Chondrocyte (in vitro differentiated cells): ENCODE data around the gene BCL2L14. TPM values are rescaled to one million over a fixed set of nuclear protein-coding genes. Genes with fewer than 3 reads are reported as not detected.

Experiments
- DNase-seq: peaks from one replicate; pipeline ENCODE4 v3.0.0; 2021; ENCODE audit warnings: mixed read lengths, low spot score
- H3K27ac Mint-ChIP-seq: one replicate; pipeline ENCODE4 v1.8.0; 2021; ENCODE audit warnings: mild to moderate bottlenecking, moderate library complexity, mixed read lengths; ENCODE audit not compliant: unreplicated experiment
- H3K27me3 Mint-ChIP-seq: 2 replicates; pipeline ENCODE4 v1.8.0; 2021; ENCODE audit warnings: low read depth, mixed read lengths
- H3K36me3 Mint-ChIP-seq: 2 replicates; pipeline ENCODE4 v1.8.0; 2021; ENCODE audit warnings: low read depth, mixed read lengths
- H3K4me1 Mint-ChIP-seq: 2 replicates; pipeline ENCODE4 v1.8.0; 2021; ENCODE audit warnings: low read depth, mild to moderate bottlenecking, mixed read lengths
- H3K4me3 Mint-ChIP-seq: one replicate; pipeline ENCODE4 v1.8.0; 2021; ENCODE audit warnings: mild to moderate bottlenecking, moderate library complexity, mixed read lengths; ENCODE audit not compliant: unreplicated experiment
- H3K9me3 Mint-ChIP-seq: 2 replicates; pipeline ENCODE4 v1.8.0; 2021; ENCODE audit warnings: low read depth, mixed read lengths
- long read RNA-seq: library from polyadenylated mRNA; stranded (forward); transcript quantifications from one replicate; pipeline ENCODE4 v2.0.0, GENCODE V29; 2021
- total RNA-seq: library from RNA; stranded (reverse); gene quantifications from 3 replicates; pipeline ENCODE4 v1.2.1, GENCODE V29; 2021
- TF ChIP-seq, protein P1 (sequence below): fragments of 200-600 bp; sonication (generic); IDR thresholded peaks from 2 replicates; pipeline ENCODE4 v1.5.0; 2021; ENCODE audit warnings: antibody characterized with exemption, mild to moderate bottlenecking, moderate library complexity

Gene BCL2L14, protein sequence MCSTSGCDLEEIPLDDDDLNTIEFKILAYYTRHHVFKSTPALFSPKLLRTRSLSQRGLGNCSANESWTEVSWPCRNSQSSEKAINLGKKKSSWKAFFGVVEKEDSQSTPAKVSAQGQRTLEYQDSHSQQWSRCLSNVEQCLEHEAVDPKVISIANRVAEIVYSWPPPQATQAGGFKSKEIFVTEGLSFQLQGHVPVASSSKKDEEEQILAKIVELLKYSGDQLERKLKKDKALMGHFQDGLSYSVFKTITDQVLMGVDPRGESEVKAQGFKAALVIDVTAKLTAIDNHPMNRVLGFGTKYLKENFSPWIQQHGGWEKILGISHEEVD
- total RNA-seq = not detected in 3 replicates
- long read RNA-seq, partial matches to known transcripts = 0 of 6 reads
- long read RNA-seq, other reads (novel, unspliced or antisense) = 6 of 6 reads

DNA sequence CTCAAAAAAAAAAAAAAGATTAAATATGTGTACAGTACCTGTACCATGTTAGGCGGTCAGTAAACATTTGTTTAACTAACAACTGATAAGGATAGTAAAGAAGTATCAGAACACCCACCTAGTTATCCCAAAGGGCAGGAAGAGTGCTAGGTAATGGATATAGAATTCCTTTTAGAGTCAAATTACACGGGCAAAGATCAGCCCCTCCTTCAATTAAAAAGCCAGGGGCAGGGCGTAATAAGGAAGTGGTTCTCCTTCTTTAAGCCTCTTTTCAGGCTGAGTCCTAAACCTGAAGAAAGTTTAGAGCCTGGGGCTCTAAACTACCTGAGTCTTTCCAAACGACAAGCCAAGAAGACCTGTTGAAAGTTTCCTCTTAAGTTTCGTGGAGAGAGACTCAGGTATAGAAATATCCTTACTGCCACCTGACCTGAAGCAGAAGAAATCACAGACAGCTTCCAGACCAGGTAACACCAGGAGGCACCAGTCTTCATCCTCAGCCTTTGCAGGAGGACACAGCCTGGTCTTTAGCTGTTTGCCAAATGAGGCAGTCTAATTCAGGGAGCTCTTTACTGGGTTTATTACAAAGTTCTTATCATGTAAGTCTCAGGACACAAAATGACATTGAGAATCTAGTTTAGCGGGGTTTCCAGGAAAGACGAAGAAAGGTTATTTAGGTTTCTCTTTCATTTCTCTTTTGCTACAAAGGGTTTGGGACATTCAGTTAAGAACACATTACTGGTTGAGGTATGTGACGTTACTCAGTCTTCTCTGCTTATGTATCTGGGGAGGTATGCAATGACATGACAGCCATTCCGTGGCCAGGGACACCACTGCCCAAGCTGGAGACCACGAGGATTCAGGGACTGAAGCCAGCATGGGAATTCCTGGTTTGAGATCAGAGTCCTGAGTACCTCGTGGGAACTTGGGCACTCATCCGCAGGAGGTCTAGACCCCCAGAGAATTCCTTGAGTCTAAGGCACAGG is at the start of gene BCL2L14:
Gene BCL2L14, plus strand, starts transcription at position 266 of the 983 bp plus-strand sequence. CDS start 8,367 bp downstream, outside the sequence.
- H3K36me3 Mint-ChIP-seq = peaks cover 2% of the 10 kb centered on the region
- no peak within 1 kb of the TSS for H3K4me3 Mint-ChIP-seq
- no peaks in the 10 kb centered on the region for H3K4me1 Mint-ChIP-seq
- peaks cover 1% of the 10 kb centered on the region for H3K27me3 Mint-ChIP-seq
- no peaks in the 10 kb centered on the region for H3K9me3 Mint-ChIP-seq
- TF ChIP-seq, protein P1, sequence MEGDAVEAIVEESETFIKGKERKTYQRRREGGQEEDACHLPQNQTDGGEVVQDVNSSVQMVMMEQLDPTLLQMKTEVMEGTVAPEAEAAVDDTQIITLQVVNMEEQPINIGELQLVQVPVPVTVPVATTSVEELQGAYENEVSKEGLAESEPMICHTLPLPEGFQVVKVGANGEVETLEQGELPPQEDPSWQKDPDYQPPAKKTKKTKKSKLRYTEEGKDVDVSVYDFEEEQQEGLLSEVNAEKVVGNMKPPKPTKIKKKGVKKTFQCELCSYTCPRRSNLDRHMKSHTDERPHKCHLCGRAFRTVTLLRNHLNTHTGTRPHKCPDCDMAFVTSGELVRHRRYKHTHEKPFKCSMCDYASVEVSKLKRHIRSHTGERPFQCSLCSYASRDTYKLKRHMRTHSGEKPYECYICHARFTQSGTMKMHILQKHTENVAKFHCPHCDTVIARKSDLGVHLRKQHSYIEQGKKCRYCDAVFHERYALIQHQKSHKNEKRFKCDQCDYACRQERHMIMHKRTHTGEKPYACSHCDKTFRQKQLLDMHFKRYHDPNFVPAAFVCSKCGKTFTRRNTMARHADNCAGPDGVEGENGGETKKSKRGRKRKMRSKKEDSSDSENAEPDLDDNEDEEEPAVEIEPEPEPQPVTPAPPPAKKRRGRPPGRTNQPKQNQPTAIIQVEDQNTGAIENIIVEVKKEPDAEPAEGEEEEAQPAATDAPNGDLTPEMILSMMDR = no peak
- no peak within 1 kb of the TSS for H3K27ac Mint-ChIP-seq
- DNase-seq = no peak

DNA sequence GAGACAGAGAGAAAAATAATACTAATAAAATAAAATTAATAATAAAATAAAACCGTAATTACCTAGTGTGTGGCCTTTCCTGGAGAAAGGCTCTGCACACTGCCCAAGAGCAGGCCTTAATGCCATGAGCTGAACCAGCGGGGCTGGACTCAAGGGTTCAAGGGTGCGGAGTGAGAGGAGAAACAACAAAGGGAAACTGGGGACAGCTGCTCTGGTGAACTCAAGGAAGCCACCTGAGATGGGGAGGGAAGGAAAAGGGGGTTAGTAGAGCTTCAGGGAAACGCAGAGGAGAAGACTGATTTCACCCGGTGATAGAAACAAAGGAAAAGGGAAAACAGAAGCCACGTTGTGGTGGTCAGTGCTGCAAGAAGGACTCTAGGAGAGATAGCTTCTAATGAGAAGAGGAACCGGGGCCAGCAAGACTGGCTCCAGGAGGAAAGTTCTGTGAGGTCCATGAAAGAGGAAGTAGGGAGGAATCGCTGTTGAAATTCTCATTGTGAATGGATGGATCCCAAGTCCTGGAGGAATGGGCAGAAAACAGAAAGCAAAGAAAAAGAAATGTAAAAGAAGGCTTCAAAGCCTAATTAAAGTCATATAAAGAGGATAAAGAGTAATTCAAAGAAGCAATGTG is 48.3 kb upstream of the BCL2L14 start:
- H3K27me3 Mint-ChIP-seq = no peaks in the 10 kb centered on the region
- H3K36me3 Mint-ChIP-seq = peaks cover 5% of the 10 kb centered on the region

DNA sequence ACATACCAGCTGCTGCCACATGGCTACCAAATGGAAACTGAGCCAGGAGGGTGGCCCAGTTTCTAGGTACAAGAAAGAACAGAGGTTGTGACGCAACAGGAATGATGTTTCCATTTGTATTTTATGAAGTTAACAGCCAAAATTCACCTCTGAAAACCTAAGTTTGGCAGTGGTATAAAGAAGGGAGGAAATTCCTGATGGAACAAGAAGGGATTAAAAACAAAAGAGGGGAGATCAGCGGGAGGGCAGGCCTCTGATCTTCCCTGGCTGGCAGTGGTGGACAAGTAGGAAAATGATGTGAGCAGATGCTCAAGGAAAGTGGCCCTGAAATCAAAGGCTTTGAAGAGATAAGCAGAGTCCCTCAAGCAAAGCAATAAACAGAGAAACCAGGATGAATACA is 47.3 kb upstream of the BCL2L14 start:
- Mint-ChIP-seq H3K27me3 (no peaks in the 10 kb centered on the region), H3K4me3 (no peak overlapping the region), H3K9me3 (peaks cover 4% of the 10 kb centered on the region), H3K4me1 (peaks cover 2% of the 10 kb centered on the region), H3K36me3 (peaks cover 5% of the 10 kb centered on the region), H3K27ac (no peak overlapping the region)
- DNase-seq = no peak
- TF ChIP-seq, protein P1 = no peak

More for the DNA sequence above, 48.3 kb upstream of the BCL2L14 start:
- TF ChIP-seq, protein P1 = no peak
- Mint-ChIP-seq H3K4me1 (peaks cover 6% of the 10 kb centered on the region), H3K4me3 (no peak overlapping the region), H3K27ac (no peak overlapping the region), H3K9me3 (peaks cover 4% of the 10 kb centered on the region)
- no peak for DNase-seq

DNA sequence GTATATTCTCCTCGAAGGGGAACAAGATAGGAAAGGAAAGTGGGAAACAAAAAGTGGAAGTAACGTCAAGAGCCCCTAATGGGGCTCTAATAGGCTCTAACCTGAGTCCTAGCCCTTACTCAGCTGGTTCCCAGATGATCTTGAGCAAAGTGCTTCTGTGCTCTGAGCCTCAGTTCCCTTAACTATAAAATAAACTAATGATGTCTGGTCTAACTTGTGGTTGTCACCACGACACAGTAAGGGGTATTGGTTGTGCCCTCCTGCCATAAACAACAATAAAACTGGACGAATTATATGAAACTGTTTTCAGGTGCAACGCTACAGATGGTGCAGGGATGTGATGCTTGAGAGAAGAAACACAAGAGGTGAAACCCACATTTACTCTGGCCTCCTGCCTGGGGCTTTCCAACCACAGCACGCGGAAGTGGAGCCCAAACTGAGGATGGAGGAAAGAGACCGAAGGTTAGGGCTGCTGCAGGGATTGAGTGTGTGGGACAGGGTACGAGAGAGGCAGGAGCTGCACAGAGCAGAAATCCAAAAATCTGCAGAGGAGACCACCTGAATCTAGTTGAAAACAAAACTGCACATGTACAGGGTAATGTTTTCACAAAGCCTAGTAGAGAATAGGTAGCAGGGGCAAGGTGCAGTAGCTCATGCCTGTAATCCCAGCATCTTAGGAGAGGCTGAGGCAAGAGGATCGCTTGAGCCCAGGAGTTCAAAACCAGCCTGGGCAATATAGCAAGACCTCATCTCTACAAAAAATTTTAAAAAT is 45.6 kb upstream of the BCL2L14 start:
- no peaks in the 10 kb centered on the region for H3K4me1 Mint-ChIP-seq
- no peak for DNase-seq
- TF ChIP-seq, protein P1 = no peak
- H3K27ac Mint-ChIP-seq = no peak overlapping the region
- H3K36me3 Mint-ChIP-seq = peaks cover 5% of the 10 kb centered on the region
- H3K4me3 Mint-ChIP-seq = no peak overlapping the region
- H3K27me3 Mint-ChIP-seq = no peaks in the 10 kb centered on the region
- H3K9me3 Mint-ChIP-seq = peaks cover 4% of the 10 kb centered on the region
